ENCODE measurements around the gene COLGALT1. TPM values are rescaled to one million over a fixed set of nuclear protein-coding genes. Genes with fewer than 3 reads are reported as not detected.

The COLGALT1 gene
- total and polyA plus RNA-seq, 4 donors: 14.4 to 32.2 (median 22.5) TPM

GRCh38 chr19:17562097-17562496, 6.6 kb downstream of the COLGALT1 start:
- no peak for DNase-seq (ENCODE audit: low spot score)
- TF ChIP-seq TAF1 (conservative IDR thresholded peaks at IDR 0.05): no peak
- no peak for TF ChIP-seq MAX (IDR thresholded peaks at IDR 0.05)
- no peak for TF ChIP-seq REST (IDR thresholded peaks at IDR 0.05)
- Histone ChIP-seq H3K27ac (ENCODE audit: low read depth in 1 of 2, low read length in 2 of 2) (no peak overlapping the region), H3K9ac (ENCODE audit: low read depth in 1 of 2, low read length in 2 of 2) (no peak overlapping the region), H3K4me1 (ENCODE audit: control insufficient read depth in 4 of 4, insufficient read depth in 4 of 4, low read length in 3 of 4) (no peaks in the 10 kb centered on the region), H3K27me3 (ENCODE audit: control insufficient read depth in 4 of 4, insufficient read depth in 4 of 4, low read length in 3 of 4) (no peaks in the 10 kb centered on the region), H3K36me3 (ENCODE audit: control insufficient read depth in 4 of 4, insufficient read depth in 3 of 4, low read depth in 1 of 4, low read length in 3 of 4) (peaks cover 2 to 24% (median 6%) of the 10 kb centered on the region in 4 donors), H3K4me3 (ENCODE audit: low read depth in 1 of 3, low read length in 3 of 3) (no peak overlapping the region), H3K9me3 (ENCODE audit: control insufficient read depth in 4 of 4, low read length in 3 of 4) (no peaks in the 10 kb centered on the region)
- 98% methylated on average over 4 of the region's 4 CpGs for WGBS

GRCh38 chr19:17562561-17562960, 7.1 kb downstream of the COLGALT1 start:
- WGBS: 88% methylated on average over 11 of the region's 11 CpGs
- H3K27ac ChIP-seq (ENCODE audit: low read depth in 1 of 2, low read length in 2 of 2): no peak overlapping the region

GRCh38 chr19:17564781-17565180, 9.3 kb downstream of the COLGALT1 start:
- Histone ChIP-seq H3K36me3 (ENCODE audit: control insufficient read depth in 4 of 4, insufficient read depth in 3 of 4, low read depth in 1 of 4, low read length in 3 of 4) (peaks cover 3 to 38% (median 18%) of the 10 kb centered on the region in 4 donors), H3K4me1 (ENCODE audit: control insufficient read depth in 4 of 4, insufficient read depth in 4 of 4, low read length in 3 of 4) (no peaks in the 10 kb centered on the region), H3K27me3 (ENCODE audit: control insufficient read depth in 4 of 4, insufficient read depth in 4 of 4, low read length in 3 of 4) (no peaks in the 10 kb centered on the region), H3K4me3 (ENCODE audit: low read depth in 1 of 3, low read length in 3 of 3) (no peak overlapping the region), H3K27ac (ENCODE audit: low read depth in 1 of 2, low read length in 2 of 2) (no peak overlapping the region), H3K9ac (ENCODE audit: low read depth in 1 of 2, low read length in 2 of 2) (no peak overlapping the region), H3K9me3 (ENCODE audit: control insufficient read depth in 4 of 4, low read length in 3 of 4) (no peaks in the 10 kb centered on the region)
- DNase-seq (ENCODE audit: low spot score): no peak
- WGBS: 63% methylated on average over 6 of the region's 6 CpGs
- TF ChIP-seq RAD21 (IDR thresholded peaks at IDR 0.05): no peak
- TF ChIP-seq HNF4G (IDR thresholded peaks at IDR 0.05): no peak
- TF ChIP-seq ZBTB33 (IDR thresholded peaks at IDR 0.05): no peak
- TF ChIP-seq SP1 (IDR thresholded peaks at IDR 0.05): no peak
- TF ChIP-seq TAF1 (conservative IDR thresholded peaks at IDR 0.05): no peak
- no peak for TF ChIP-seq HNF4A (conservative IDR thresholded peaks at IDR 0.05)
- no peak for TF ChIP-seq REST (IDR thresholded peaks at IDR 0.05)

More at GRCh38 chr19:17562561-17562960, 7.1 kb downstream of the COLGALT1 start:
- no peak overlapping the region for H3K9ac ChIP-seq (ENCODE audit: low read depth in 1 of 2, low read length in 2 of 2)
- H3K9me3 ChIP-seq (ENCODE audit: control insufficient read depth in 4 of 4, low read length in 3 of 4): no peaks in the 10 kb centered on the region
- H3K4me3 ChIP-seq (ENCODE audit: low read depth in 1 of 3, low read length in 3 of 3): no peak overlapping the region
- DNase-seq (ENCODE audit: low spot score): no peak
- no peaks in the 10 kb centered on the region for H3K27me3 ChIP-seq (ENCODE audit: control insufficient read depth in 4 of 4, insufficient read depth in 4 of 4, low read length in 3 of 4)
- H3K36me3 ChIP-seq (ENCODE audit: control insufficient read depth in 4 of 4, insufficient read depth in 3 of 4, low read depth in 1 of 4, low read length in 3 of 4): peaks cover 2 to 28% (median 6%) of the 10 kb centered on the region in 4 donors
- no peaks in the 10 kb centered on the region for H3K4me1 ChIP-seq (ENCODE audit: control insufficient read depth in 4 of 4, insufficient read depth in 4 of 4, low read length in 3 of 4)
- no peak for TF ChIP-seq FOXA2 (IDR thresholded peaks at IDR 0.05)
- TF ChIP-seq CTCF (IDR thresholded peaks at IDR 0.05; ENCODE audit: low read depth, low read length, missing input control): no peak
- TF ChIP-seq MAX (IDR thresholded peaks at IDR 0.05): no peak
- no peak for TF ChIP-seq JUND (IDR thresholded peaks at IDR 0.05)
- TF ChIP-seq TAF1 (conservative IDR thresholded peaks at IDR 0.05): no peak
- TF ChIP-seq FOXA1 (IDR thresholded peaks at IDR 0.05): no peak
- TF ChIP-seq HNF4G (IDR thresholded peaks at IDR 0.05): no peak
- no peak for TF ChIP-seq YY1 (IDR thresholded peaks at IDR 0.05)
- TF ChIP-seq NR2F2 (IDR thresholded peaks at IDR 0.05): no peak
- TF ChIP-seq GABPA (IDR thresholded peaks at IDR 0.05 in 1 of 2, conservative IDR thresholded peaks at IDR 0.05 in 1 of 2): no peak
